GM12878 (cell line): ENCODE data around the gene PRKAB1. TPM values are rescaled to one million over a fixed set of nuclear protein-coding genes. Genes with fewer than 3 reads are reported as not detected.

ENCODE experiments used
- ATAC-seq: fragments of 200-7000 bp; cut with Tn5 transposase; 3 replicates; pipeline ENCODE4 v1.9.1; 2020; ENCODE audit warnings: mild to moderate bottlenecking, moderate library complexity
- BruUV-seq: library from RNA; stranded (reverse); fragments of 400-500 nt; replicated peaks from 2 replicates; lab custom pipeline; 2021; lab: Mats Ljungman, UMichigan
- CTCF ChIA-PET: fragments of 300-600 bp; sonication (Branson Sonifier 250); formaldehyde crosslinking; extraction: SDS; loops from one replicate; lab custom pipeline; 2021; ENCODE audit warnings: inconsistent platforms; lab: Yijun Ruan, JAX
- POLR2A ChIA-PET: fragments of 350-600 bp; formaldehyde crosslinking; extraction: SDS; loops from one replicate; lab custom pipeline; 2021; ENCODE audit warnings: inconsistent platforms; lab: Charles Lee
- RAD21 ChIA-PET: fragments of 300-600 bp; sonication (Branson Sonifier 250); formaldehyde crosslinking; loops from one replicate; lab custom pipeline; 2023; ENCODE audit warnings: antibody characterized with exemption; ENCODE audit not compliant: unreplicated experiment; lab: Charles Lee
- SMC1A ChIA-PET: fragments of 300-600 bp; sonication (Branson Sonifier 250); formaldehyde crosslinking; loops from one replicate; lab custom pipeline; 2023; ENCODE audit not compliant: unreplicated experiment, uncharacterized antibody; lab: Charles Lee
- DNase-seq: peaks from one replicate; pipeline ENCODE4 v3.0.0-alpha.2; 2011; ENCODE audit warnings: low read depth, low spot score
- FAIRE-seq: peaks from 3 replicates; lab custom pipeline; 2011; peaks lifted over from hg19 to GRCh38; lab: Jason Lieb, UNC
- H2AFZ ChIP-seq: 2 replicates; pipeline ENCODE4 v1.6.0; 2011; ENCODE audit warnings: low read depth, low read length, control low read depth; ENCODE audit not compliant: control insufficient read depth
- H3K27ac ChIP-seq: 2 replicates; pipeline ENCODE4 v1.5.1; 2011; ENCODE audit warnings: control low read depth; ENCODE audit not compliant: control insufficient read depth, insufficient read depth
- H3K27me3 ChIP-seq, 2 experiments: replicated peaks in 1 of 2; 2 replicates each; pipeline versions ENCODE4 v1.6.0 to v1.6.1; 2011; ENCODE audit warnings: low read length in 1 of 2; ENCODE audit not compliant: control insufficient read depth in 2 of 2, insufficient read depth in 2 of 2
- H3K36me3 ChIP-seq, 2 experiments: 2 replicates each; pipeline ENCODE4 v1.5.1; 2011; ENCODE audit warnings: low read length in 1 of 2; ENCODE audit not compliant: control insufficient read depth in 2 of 2, insufficient read depth in 2 of 2
- H3K4me1 ChIP-seq: 2 replicates; pipeline ENCODE4 v1.6.1; 2011; ENCODE audit warnings: mild to moderate bottlenecking, low read length, moderate library complexity, mixed read lengths; ENCODE audit not compliant: control insufficient read depth, insufficient read depth
- H3K4me2 ChIP-seq: 2 replicates; pipeline ENCODE4 v1.6.0; 2011; ENCODE audit warnings: control low read depth; ENCODE audit not compliant: control insufficient read depth, insufficient read depth
- H3K4me3 ChIP-seq: fragments of 200-600 bp; sonication (generic); 2 replicates; pipeline ENCODE4 v1.5.1; 2016
- H3K79me2 ChIP-seq: 2 replicates; pipeline ENCODE4 v1.6.0; 2011; ENCODE audit warnings: low read length; ENCODE audit not compliant: control insufficient read depth, insufficient read depth
- H3K9ac ChIP-seq: 2 replicates; pipeline ENCODE4 v1.8.0; 2011; ENCODE audit warnings: low read length, control low read depth, mixed read lengths; ENCODE audit not compliant: control insufficient read depth, insufficient read depth
- H3K9me3 ChIP-seq: replicated peaks from 3 replicates; pipeline ENCODE4 v1.5.1; 2011; ENCODE audit warnings: mild to moderate bottlenecking, low read length; ENCODE audit not compliant: control insufficient read depth, insufficient read depth
- H4K20me1 ChIP-seq: 2 replicates; pipeline ENCODE4 v1.6.0; 2011; ENCODE audit not compliant: control insufficient read depth, insufficient read depth
- BCL3 ChIP-seq: IDR thresholded peaks from 2 replicates; pipeline ENCODE4 v1.6.1; 2011; ENCODE audit warnings: borderline replicate concordance, low read depth, mild to moderate bottlenecking, moderate library complexity, low read length; ENCODE audit not compliant: insufficient read depth, poor library complexity, severe bottlenecking
- CHD1 ChIP-seq: IDR thresholded peaks from 2 replicates; pipeline ENCODE4 v1.6.1; 2012; ENCODE audit warnings: low read depth, low read length, improper control_type of control experiment
- CREB1 ChIP-seq: IDR thresholded peaks from 2 replicates; pipeline ENCODE4 v1.6.1; 2012; ENCODE audit warnings: low read depth, mild to moderate bottlenecking, inconsistent platforms
- EGR1 ChIP-seq, 2 experiments: IDR thresholded peaks; 1 replicate in 1 of 2; 2 replicates in 1 of 2; pipeline ENCODE4 v1.6.1; 2011 to 2012; ENCODE audit warnings: low read depth in 2 of 2, low read length in 2 of 2, borderline replicate concordance in 1 of 2, mild to moderate bottlenecking in 1 of 2, moderate library complexity in 1 of 2
- IKZF2 ChIP-seq, 2 experiments: fragments of 450-650 bp; IDR thresholded peaks; 2 replicates each; pipeline ENCODE4 v1.6.1; 2017; ENCODE audit warnings: mild to moderate bottlenecking in 2 of 2, moderate library complexity in 2 of 2
- KDM1A ChIP-seq: fragments of 200-600 bp; sonication (generic); IDR thresholded peaks from 2 replicates; pipeline ENCODE4 v1.6.1; 2016; ENCODE audit warnings: borderline replicate concordance
- LARP7 ChIP-seq: fragments of 450-650 bp; IDR thresholded peaks from 2 replicates; pipeline ENCODE4 v1.6.1; 2017; ENCODE audit warnings: mild to moderate bottlenecking
- MXI1 ChIP-seq: fragments of 150-350 bp; IDR thresholded peaks from 2 replicates; pipeline ENCODE4 v1.6.1; 2011; ENCODE audit warnings: low read depth, mild to moderate bottlenecking, inconsistent platforms, low read length, improper control_type of control experiment
- NR2C1 ChIP-seq: fragments of 450-650 bp; IDR thresholded peaks from 2 replicates; pipeline ENCODE4 v1.6.1; 2017; ENCODE audit warnings: antibody characterized with exemption, mild to moderate bottlenecking, moderate library complexity
- RELA ChIP-seq: fragments of 450-650 bp; IDR thresholded peaks from 2 replicates; pipeline ENCODE4 v1.8.0; 2014; ENCODE audit warnings: borderline replicate concordance; ENCODE audit not compliant: partially characterized antibody
- RFX5 ChIP-seq: IDR thresholded peaks from 2 replicates; pipeline ENCODE4 v1.6.1; 2011; ENCODE audit warnings: low read depth, low read length, improper control_type of control experiment
- SP1 ChIP-seq: IDR thresholded peaks from one replicate; pipeline ENCODE4 v1.6.1; 2011; ENCODE audit warnings: low read depth, low read length
- TARDBP ChIP-seq: IDR thresholded peaks from 2 replicates; pipeline ENCODE4 v1.6.1; 2016; ENCODE audit warnings: borderline replicate concordance
- WGBS: methylation state at CpG from one replicate; pipeline ENCODE4 v1.1.6; 2016; ENCODE audit warnings: low lambda C conversion rate; ENCODE audit not compliant: insufficient replicate concordance, insufficient coverage; ENCODE audit errors: missing lambda C conversion rate; 5-methylcytosine and 5-hydroxymethylcytosine counted together
- in situ Hi-C: fragments of 300-500 bp; cut with MboI; formaldehyde crosslinking; loops from 9 replicates; pipeline ENCODE4 v1.14.3; 2018; ENCODE audit warnings: mixed read lengths
- intact Hi-C: fragments of 100-400 bp; cut with micrococcal nuclease; formaldehyde crosslinking; loops from one replicate; pipeline ENCODE4 v1.14.2; 2022; ENCODE audit not compliant: unreplicated experiment
- polyA plus RNA-seq, 11 experiments: library from polyadenylated mRNA; depleted of rRNA in 4 of 11; unstranded in 6 of 11; stranded (reverse) in 5 of 11; fragments of >200 nt; fragmentation: Nextera tagmentation in 4 of 11; fragmentation: Illumina TruSeq in 1 of 11; extraction: Ambion mirVana in 4 of 11; extraction: Trizol in 1 of 11; gene quantifications; 1 replicate in 1 of 11; 2 replicates in 10 of 11; pipeline versions ENCODE4 v1.2.1 to v1.2.3, GENCODE V29; 2011 to 2016; ENCODE audit warnings: inconsistent platforms in 2 of 11, missing spikeins in 2 of 11, low read depth in 1 of 11
- total RNA-seq, 4 experiments: library from RNA; depleted of rRNA in 3 of 4; stranded (reverse); fragments of >200 nt in 3 of 4; fragmentation: Illumina TruSeq in 1 of 4; extraction: Trizol in 1 of 4; gene quantifications; 2 replicates each; pipeline versions ENCODE4 v1.2.1 to v1.2.3, GENCODE V29; 2013 to 2021

The PRKAB1 gene
- total and polyA plus RNA-seq, 10 of the 15 experiments (the other 5 are each of a cell fraction or from before 2014, with no cell fraction given): 24.6 to 85.0 (median 50.6) TPM

- ChIA-PET POLR2A (no interaction called here), CTCF (interaction anchor here (1.3 kb wide), 1 partner anchor 202 kb away, joined by 3 read pairs; no protein-coding TSS in a partner anchor), RAD21 (no interaction called here), SMC1A (no interaction called here)
- Histone ChIP-seq H3K4me3 (no peak overlapping the region), H3K36me3 (no peaks in the 10 kb centered on the region), H4K20me1 (no peaks in the 10 kb centered on the region), H3K27me3 (no peaks in the 10 kb centered on the region), H3K27ac (no peak overlapping the region), H3K9me3 (no peaks in the 10 kb centered on the region), H3K4me2 (no peak overlapping the region), H3K79me2 (no peaks in the 10 kb centered on the region), H2AFZ (no peak overlapping the region), H3K4me1 (no peaks in the 10 kb centered on the region), H3K9ac (no peak overlapping the region)
- DNase-seq (no peak), FAIRE-seq (no peak), ATAC-seq (no peak)
- no TSS peak for BruUV-seq
- TF ChIP-seq RELA (no peak), RFX5 (no peak), IKZF2 (IDR thresholded peaks at IDR 0.05) (no peak), CREB1 (no peak), CHD1 (no peak), BCL3 (no peak), TARDBP (no peak), SP1 (no peak), KDM1A (no peak), LARP7 (no peak), MXI1 (no peak), EGR1 (IDR thresholded peaks at IDR 0.05; ENCODE audit: borderline replicate concordance in 1 of 2, low read depth in 2 of 2, low read length in 2 of 2) (no peak), NR2C1 (no peak)
- intact Hi-C loops (loop anchor here (5.0 kb wide), 1 partner anchor 203 kb away; no protein-coding TSS in a partner anchor), in situ Hi-C loops (loop anchor here (5.0 kb wide), 1 partner anchor 198 kb away; no protein-coding TSS in a partner anchor)
- 39% methylated on average over 7 of the region's 7 CpGs for WGBS
These were observed 22.3 kb upstream of the PRKAB1 start for GRCh38 chr12:119645535-119646059.
